Breast epithelium (tissue), 4 donors: ENCODE measurements around the gene TMEM161A. TPM values are rescaled to one million over a fixed set of nuclear protein-coding genes. Genes with fewer than 3 reads are reported as not detected.

ENCODE experiments used
- DNase-seq, 2 donors: peaks; one replicate each; pipeline ENCODE4 v3.0.0-alpha.2; 2019; ENCODE audit warnings: low spot score in 2 of 2
- H3K27ac ChIP-seq, 2 donors: fragments of 200-600 bp; sonication (generic) in 1 of 2; one replicate each; pipeline ENCODE4 v1.5.1; 2016 to 2019; ENCODE audit warnings: mild to moderate bottlenecking in 1 of 2
- H3K27me3 ChIP-seq, 2 donors: fragments of 200-600 bp; sonication (generic) in 1 of 2; one replicate each; pipeline versions ENCODE4 v1.5.1 to v1.6.0; 2017 to 2019; ENCODE audit warnings: control low read depth in 1 of 2, mild to moderate bottlenecking in 1 of 2
- H3K36me3 ChIP-seq: fragments of 200-600 bp; one replicate; pipeline ENCODE4 v1.5.1; 2019
- H3K4me1 ChIP-seq, 2 donors: fragments of 200-600 bp; sonication (generic); one replicate each; pipeline ENCODE4 v1.5.1; 2016 to 2019; ENCODE audit warnings: control low read depth in 1 of 2
- H3K4me3 ChIP-seq, 3 donors: fragments of 200-600 bp; sonication (generic); 1 replicate in 2 of 3; 2 replicates in 1 of 3; pipeline ENCODE4 v1.5.1; 2016 to 2019; ENCODE audit warnings: mild to moderate bottlenecking in 3 of 3, moderate library complexity in 2 of 3
- H3K9me3 ChIP-seq, 2 donors: fragments of 200-600 bp; sonication (generic) in 1 of 2; one replicate each; pipeline ENCODE4 v1.5.1; 2016 to 2019; ENCODE audit warnings: control low read depth in 1 of 2
- CTCF ChIP-seq, 3 donors: fragments of 450-650 bp; IDR thresholded peaks; one replicate each; pipeline ENCODE4 v1.5.1; 2016 to 2017; ENCODE audit warnings: antibody characterized with exemption in 3 of 3, mild to moderate bottlenecking in 3 of 3, moderate library complexity in 3 of 3
- POLR2A ChIP-seq: fragments of 450-650 bp; IDR thresholded peaks from one replicate; pipeline ENCODE4 v1.6.1; 2016; ENCODE audit warnings: antibody characterized with exemption, mild to moderate bottlenecking, moderate library complexity
- POLR2AphosphoS5 ChIP-seq, 3 donors: sonication (generic); formaldehyde crosslinking; IDR thresholded peaks; one replicate each; pipeline ENCODE4 v1.6.1; 2017; ENCODE audit warnings: antibody characterized with exemption in 3 of 3
- intact Hi-C: fragments of 100-400 bp; cut with DNase I; formaldehyde crosslinking; loops from one replicate; pipeline ENCODE4 v1.15.1; 2023; ENCODE audit warnings: low total_unique reads
- total RNA-seq, 3 donors: library from RNA; depleted of rRNA; stranded (reverse); fragments of >200 nt; gene quantifications; one replicate each; pipeline ENCODE4 v1.1.0, GENCODE V29; 2016

TMEM161A gene
- total RNA-seq, 3 donors from 2014 or later = 13.8 to 20.3 (median 18.0) TPM

- H3K36me3 ChIP-seq = no peaks in the 10 kb centered on the region
These were observed 43.8 kb downstream of the TMEM161A start for GRCh38 chr19:19094513-19094912.

GRCh38 chr19:19087676-19088075 lies 50.6 kb downstream of the TMEM161A start:
- DNase-seq = no peak
- Histone ChIP-seq H3K4me1 (no peaks in the 10 kb centered on the region), H3K9me3 (no peaks in the 10 kb centered on the region), H3K36me3 (no peaks in the 10 kb centered on the region), H3K27ac (no peak overlapping the region), H3K4me3 (no peak overlapping the region), H3K27me3 (no peaks in the 10 kb centered on the region)
- no peak for TF ChIP-seq POLR2A
- intact Hi-C loops = no loop called here

More at GRCh38 chr19:19094513-19094912, 43.8 kb downstream of the TMEM161A start:
- Histone ChIP-seq H3K4me3 (no peak overlapping the region), H3K27me3 (no peaks in the 10 kb centered on the region), H3K4me1 (no peaks in the 10 kb centered on the region), H3K27ac (no peak overlapping the region), H3K9me3 (no peaks in the 10 kb centered on the region)
- DNase-seq = no peak
- intact Hi-C loops = no loop called here
- TF ChIP-seq POLR2A (no peak), CTCF (IDR thresholded peaks at IDR 0.05) (no peak), POLR2AphosphoS5 (IDR thresholded peaks at IDR 0.05) (no peak)

- Histone ChIP-seq H3K9me3 (no peaks in the 10 kb centered on the region), H3K27me3 (no peaks in the 10 kb centered on the region), H3K27ac (no peak overlapping the region), H3K4me1 (no peaks in the 10 kb centered on the region), H3K36me3 (no peaks in the 10 kb centered on the region), H3K4me3 (no peak overlapping the region)
- intact Hi-C loops = no loop called here
- TF ChIP-seq POLR2A (no peak), CTCF (IDR thresholded peaks at IDR 0.05) (no peak), POLR2AphosphoS5 (IDR thresholded peaks at IDR 0.05) (no peak)
- DNase-seq = no peak
These were observed 54.7 kb downstream of the TMEM161A start for GRCh38 chr19:19083413-19084178.

GRCh38 chr19:19081642-19082151 lies 56.6 kb downstream of the TMEM161A start:
- no peaks in the 10 kb centered on the region for H3K9me3 ChIP-seq
- no peak overlapping the region for H3K4me3 ChIP-seq
- H3K27ac ChIP-seq = peak overlapping the region in 1 of 2 donors; percentile 55
- TF ChIP-seq CTCF (IDR thresholded peaks at IDR 0.05) = no peak
- TF ChIP-seq POLR2A = no peak
- peak in 1 of 3 donors; percentile 36 for TF ChIP-seq POLR2AphosphoS5 (IDR thresholded peaks at IDR 0.05)
- H3K27me3 ChIP-seq = no peaks in the 10 kb centered on the region
- intact Hi-C loops = no loop called here
- no peaks in the 10 kb centered on the region for H3K36me3 ChIP-seq
- no peak for DNase-seq
- H3K4me1 ChIP-seq = no peaks in the 10 kb centered on the region

- intact Hi-C loops = no loop called here
- no peak for DNase-seq
- no peaks in the 10 kb centered on the region for H3K27me3 ChIP-seq
- no peaks in the 10 kb centered on the region for H3K4me1 ChIP-seq
- H3K36me3 ChIP-seq = no peaks in the 10 kb centered on the region
- no peak overlapping the region for H3K4me3 ChIP-seq
- H3K27ac ChIP-seq = no peak overlapping the region
- TF ChIP-seq POLR2AphosphoS5 (IDR thresholded peaks at IDR 0.05) (no peak), POLR2A (no peak)
- no peaks in the 10 kb centered on the region for H3K9me3 ChIP-seq
These were observed 58.7 kb downstream of the TMEM161A start for GRCh38 chr19:19079571-19079970.

GRCh38 chr19:19078801-19079200 lies 59.5 kb downstream of the TMEM161A start:
- TF ChIP-seq POLR2A = no peak
- TF ChIP-seq CTCF (IDR thresholded peaks at IDR 0.05) = no peak
- no peak for TF ChIP-seq POLR2AphosphoS5 (IDR thresholded peaks at IDR 0.05)
- Histone ChIP-seq H3K36me3 (no peaks in the 10 kb centered on the region), H3K9me3 (no peaks in the 10 kb centered on the region), H3K27ac (no peak overlapping the region), H3K4me1 (no peaks in the 10 kb centered on the region), H3K4me3 (no peak overlapping the region), H3K27me3 (no peaks in the 10 kb centered on the region)
- intact Hi-C loops = no loop called here
- DNase-seq = no peak
